Spinal cord (tissue), 4 donors: ENCODE results near the gene GSTA3. TPM values are rescaled to one million over a fixed set of nuclear protein-coding genes. Genes with fewer than 3 reads are reported as not detected.

ENCODE experiments used
- polyA plus RNA-seq, 2 donors: library from polyadenylated mRNA; unstranded; fragments of 120-200 nt; gene quantifications; one replicate each; pipeline ENCODE4 v1.2.1, GENCODE V29; 2013; ENCODE audit not compliant: insufficient read length in 2 of 2
- total RNA-seq, 2 donors: library from RNA; depleted of rRNA in 1 of 2; stranded (reverse); fragments of 120-200 nt in 1 of 2; fragments of >200 nt in 1 of 2; gene quantifications; one replicate each; pipeline versions ENCODE4 v1.2.3 to v1.2.4, GENCODE V29; 2013 to 2014

The GSTA3 gene
- total and polyA plus RNA-seq, 4 donors: 4.4 TPM; not detected in 3

Other genes starting within 250 kb of the GSTA3 start
- gene TMEM14A, start 238.6 kb downstream of the GSTA3 start, total RNA-seq: 10 to 100 TPM; 46.1 to 97.9 TPM
- gene TMEM14A, start 238.6 kb downstream of the GSTA3 start, polyA plus RNA-seq: 100 to 1,000 TPM; 129 to 152 TPM
- gene GSTA2, start 146.2 kb downstream of the GSTA3 start, total RNA-seq: not detected
- gene GSTA2, start 146.2 kb downstream of the GSTA3 start, polyA plus RNA-seq: not detected
- under 1 TPM; 0.50 to 0.72 TPM for gene GSTA1, start 105.9 kb downstream of the GSTA3 start, total RNA-seq
- under 1 TPM in 1 of 2 donors, not detected in 1; 0.43 TPM for gene GSTA1, start 105.9 kb downstream of the GSTA3 start, polyA plus RNA-seq
- not detected for gene GSTA5, start 68.9 kb downstream of the GSTA3 start, total RNA-seq
- gene GSTA5, start 68.9 kb downstream of the GSTA3 start, polyA plus RNA-seq: not detected
- gene GSTA4, start 85.6 kb upstream of the GSTA3 start, total RNA-seq: 100 to 1,000 TPM in 1 of 2 donors, 10 to 100 TPM in 1; 98.8 to 112 TPM
- 100 to 1,000 TPM; 135 to 177 TPM for gene GSTA4, start 85.6 kb upstream of the GSTA3 start, polyA plus RNA-seq
- gene CILK1, start 152.1 kb upstream of the GSTA3 start, total RNA-seq: 10 to 100 TPM; 15.2 to 23.5 TPM
- gene CILK1, start 152.1 kb upstream of the GSTA3 start, polyA plus RNA-seq: 10 to 100 TPM; 20.5 to 43.1 TPM
- gene FBXO9, start 155.7 kb upstream of the GSTA3 start, total RNA-seq: 10 to 100 TPM; 67.7 to 79.7 TPM
- 100 to 1,000 TPM; 127 to 132 TPM for gene FBXO9, start 155.7 kb upstream of the GSTA3 start, polyA plus RNA-seq
- gene GCM1, start 239.1 kb upstream of the GSTA3 start, total RNA-seq: under 1 TPM in 1 of 2 donors, not detected in 1; 0.11 TPM
- not detected for gene GCM1, start 239.1 kb upstream of the GSTA3 start, polyA plus RNA-seq